Amygdala (tissue), 56 donors: ENCODE measurements around the gene GP5.

Experiments
- DNase-seq, 56 donors: peaks; one replicate each; lab custom pipeline; 2025; lab: John Stamatoyannopoulos, UW

GP5 gene

GRCh38 chr3:194379231-194379630, 19.8 kb downstream of the GP5 start:
- DNase-seq, result no peak

- DNase-seq, result no peak
Measured at GRCh38 chr3:194377708-194378107, 21.4 kb downstream of the GP5 start.

GRCh38 chr3:194376241-194376560, 22.9 kb downstream of the GP5 start:
- no peak for DNase-seq

- no peak for DNase-seq
Measured at GRCh38 chr3:194375473-194376240, 23.4 kb downstream of the GP5 start.

- DNase-seq, result no peak
Measured at GRCh38 chr3:194374935-194375334, 24.1 kb downstream of the GP5 start.

- no peak for DNase-seq
Measured at GRCh38 chr3:194373899-194374298, 25.2 kb downstream of the GP5 start.

- DNase-seq, result no peak
Measured at GRCh38 chr3:194373028-194373427, 26.0 kb downstream of the GP5 start.

- no peak for DNase-seq
Measured at GRCh38 chr3:194370753-194371152, 28.3 kb downstream of the GP5 start.

GRCh38 chr3:194369522-194370279, 29.4 kb downstream of the GP5 start, which contains the start of gene LRRC15:
Gene LRRC15, minus strand, starts transcription at chr3:194369743. Its CDS starts 8,700 bp downstream, at chr3:194361043.
- no peak for DNase-seq

- DNase-seq, result no peak
Measured at GRCh38 chr3:194368918-194369317, 30.1 kb downstream of the GP5 start.

- no peak for DNase-seq
Measured at GRCh38 chr3:194367992-194368841, 30.8 kb downstream of the GP5 start.

GRCh38 chr3:194365978-194366490, 33.0 kb downstream of the GP5 start:
- no peak for DNase-seq

GRCh38 chr3:194365526-194365925, 33.5 kb downstream of the GP5 start:
- no peak for DNase-seq

- DNase-seq, result peak in 12 of 56 donors; percentile 2 to 75 (median 14)
Measured at GRCh38 chr3:194364652-194365434, 34.2 kb downstream of the GP5 start.

- no peak for DNase-seq
Measured at GRCh38 chr3:194364314-194364651, 34.8 kb downstream of the GP5 start.

GRCh38 chr3:194360568-194360967, 38.5 kb downstream of the GP5 start:
- DNase-seq, result no peak

GRCh38 chr3:194357681-194358080, 41.4 kb downstream of the GP5 start:
- no peak for DNase-seq

GRCh38 chr3:194355379-194355778, 43.7 kb downstream of the GP5 start:
- no peak for DNase-seq

- no peak for DNase-seq
Measured at GRCh38 chr3:194354315-194354714, 44.8 kb downstream of the GP5 start.

GRCh38 chr3:194352667-194353246, 46.3 kb downstream of the GP5 start:
- DNase-seq, result no peak
